LNCaP clone FGC (cell line): ENCODE data around the gene SCMH1.

Experiments
- DNase-seq: peaks from one replicate; pipeline ENCODE4 v3.0.0-alpha.2; 2011; ENCODE audit warnings: low read depth
- H3K4me3 ChIP-seq: 2 replicates; pipeline ENCODE4 v1.5.1; 2011; ENCODE audit warnings: mild to moderate bottlenecking, low read depth, low read length, control low read depth
- CTCF ChIP-seq: IDR thresholded peaks from 2 replicates; pipeline ENCODE4 v1.5.1; 2012; ENCODE audit warnings: mild to moderate bottlenecking; ENCODE audit not compliant: control insufficient read depth, insufficient read depth; ENCODE audit errors: extremely low read depth

Gene SCMH1

GRCh38 chr1:41020109-41020576 lies 222.0 kb downstream of the SCMH1 start:
- H3K4me3 ChIP-seq, result no peak overlapping the region
- DNase-seq, result no peak
- no peak for TF ChIP-seq CTCF

GRCh38 chr1:41019353-41019745 lies 222.8 kb downstream of the SCMH1 start:
- no peak overlapping the region for H3K4me3 ChIP-seq

GRCh38 chr1:41018018-41018410 lies 224.1 kb downstream of the SCMH1 start:
- no peak for DNase-seq
- no peak overlapping the region for H3K4me3 ChIP-seq
- TF ChIP-seq CTCF, result no peak

More at GRCh38 chr1:41019353-41019745, 222.8 kb downstream of the SCMH1 start:
- TF ChIP-seq CTCF, result no peak
- DNase-seq, result no peak

GRCh38 chr1:41017141-41018017 lies 224.7 kb downstream of the SCMH1 start:
- no peak for TF ChIP-seq CTCF
- no peak overlapping the region for H3K4me3 ChIP-seq
- no peak for DNase-seq

GRCh38 chr1:41015897-41016470 lies 226.1 kb downstream of the SCMH1 start:
- no peak overlapping the region for H3K4me3 ChIP-seq
- TF ChIP-seq CTCF, result no peak
- no peak for DNase-seq

GRCh38 chr1:41015281-41015896 lies 226.7 kb downstream of the SCMH1 start:
- DNase-seq, result no peak
- no peak for TF ChIP-seq CTCF
- H3K4me3 ChIP-seq, result no peak overlapping the region
